ENCODE data around the gene NOD2. TPM values are rescaled to one million over a fixed set of nuclear protein-coding genes. Genes with fewer than 3 reads are reported as not detected.

The NOD2 gene
- total RNA-seq, 1 experiment from 2014 or later, result 0.70 TPM

- no TSS peak for BruUV-seq (replicated peaks)
- POLR2A ChIA-PET (ENCODE audit: unreplicated experiment), result no interaction called here
- peaks cover 6% of the 10 kb centered on the region; the same call in 1 of the 2 replicates for H3K9me3 ChIP-seq (ENCODE audit: insufficient read depth, low read depth)
- H3K4me2 ChIP-seq, result no peak overlapping the region
- CTCF ChIA-PET, result no interaction called here
- H3K27me3 ChIP-seq (ENCODE audit: insufficient read depth, low read depth), result no peaks in the 10 kb centered on the region
- no peaks in the 10 kb centered on the region for H3K36me3 ChIP-seq (ENCODE audit: low read depth)
- TF ChIP-seq, protein P1, sequence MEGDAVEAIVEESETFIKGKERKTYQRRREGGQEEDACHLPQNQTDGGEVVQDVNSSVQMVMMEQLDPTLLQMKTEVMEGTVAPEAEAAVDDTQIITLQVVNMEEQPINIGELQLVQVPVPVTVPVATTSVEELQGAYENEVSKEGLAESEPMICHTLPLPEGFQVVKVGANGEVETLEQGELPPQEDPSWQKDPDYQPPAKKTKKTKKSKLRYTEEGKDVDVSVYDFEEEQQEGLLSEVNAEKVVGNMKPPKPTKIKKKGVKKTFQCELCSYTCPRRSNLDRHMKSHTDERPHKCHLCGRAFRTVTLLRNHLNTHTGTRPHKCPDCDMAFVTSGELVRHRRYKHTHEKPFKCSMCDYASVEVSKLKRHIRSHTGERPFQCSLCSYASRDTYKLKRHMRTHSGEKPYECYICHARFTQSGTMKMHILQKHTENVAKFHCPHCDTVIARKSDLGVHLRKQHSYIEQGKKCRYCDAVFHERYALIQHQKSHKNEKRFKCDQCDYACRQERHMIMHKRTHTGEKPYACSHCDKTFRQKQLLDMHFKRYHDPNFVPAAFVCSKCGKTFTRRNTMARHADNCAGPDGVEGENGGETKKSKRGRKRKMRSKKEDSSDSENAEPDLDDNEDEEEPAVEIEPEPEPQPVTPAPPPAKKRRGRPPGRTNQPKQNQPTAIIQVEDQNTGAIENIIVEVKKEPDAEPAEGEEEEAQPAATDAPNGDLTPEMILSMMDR (conservative IDR thresholded peaks at IDR 0.05), result no peak
- TF ChIP-seq EZH2 (IDR thresholded peaks at IDR 0.05; ENCODE audit: low read depth), result no peak
- no peaks in the 10 kb centered on the region for H4K20me1 ChIP-seq (ENCODE audit: insufficient read depth)
- no peak overlapping the region for H2AFZ ChIP-seq
- H3K79me2 ChIP-seq (ENCODE audit: low read depth), result no peaks in the 10 kb centered on the region
- DNase-seq, result no peak
- peaks cover 5% of the 10 kb centered on the region for H3K4me1 ChIP-seq (replicated peaks; ENCODE audit: insufficient read depth)
- H3K4me3 ChIP-seq, result no peak overlapping the region
- intact Hi-C loops (cut with micrococcal nuclease; ENCODE audit: unreplicated experiment), result no loop called here
- no peak overlapping the region for H3K27ac ChIP-seq
- H3F3A ChIP-seq (ENCODE audit: insufficient read depth, low read depth), result peaks cover 7% of the 10 kb centered on the region; the same call in 1 of the 2 replicates
- H3K9me2 ChIP-seq (ENCODE audit: insufficient read depth), result no peaks in the 10 kb centered on the region
Measured at GRCh38 chr16:50711040-50711439, 17.6 kb downstream of the NOD2 start.

DNA sequence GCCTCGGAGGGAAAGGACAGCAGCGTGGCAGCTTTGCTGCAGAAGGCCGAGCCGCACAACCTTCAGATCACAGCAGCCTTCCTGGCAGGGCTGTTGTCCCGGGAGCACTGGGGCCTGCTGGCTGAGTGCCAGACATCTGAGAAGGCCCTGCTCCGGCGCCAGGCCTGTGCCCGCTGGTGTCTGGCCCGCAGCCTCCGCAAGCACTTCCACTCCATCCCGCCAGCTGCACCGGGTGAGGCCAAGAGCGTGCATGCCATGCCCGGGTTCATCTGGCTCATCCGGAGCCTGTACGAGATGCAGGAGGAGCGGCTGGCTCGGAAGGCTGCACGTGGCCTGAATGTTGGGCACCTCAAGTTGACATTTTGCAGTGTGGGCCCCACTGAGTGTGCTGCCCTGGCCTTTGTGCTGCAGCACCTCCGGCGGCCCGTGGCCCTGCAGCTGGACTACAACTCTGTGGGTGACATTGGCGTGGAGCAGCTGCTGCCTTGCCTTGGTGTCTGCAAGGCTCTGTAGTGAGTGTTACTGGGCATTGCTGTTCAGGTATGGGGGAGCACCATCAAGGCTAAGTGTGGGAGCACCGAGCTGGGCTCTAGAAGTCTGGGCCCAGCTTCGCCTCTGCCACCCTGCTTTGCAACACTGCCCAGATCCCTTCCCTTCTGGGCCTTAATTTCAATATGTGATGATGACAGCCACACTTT is 18.6 kb downstream of the NOD2 start:
- ChIA-PET POLR2A (ENCODE audit: unreplicated experiment) (no interaction called here), CTCF (no interaction called here)
- no peaks in the 10 kb centered on the region for H3K79me2 ChIP-seq (ENCODE audit: low read depth)
- H3K27me3 ChIP-seq (ENCODE audit: insufficient read depth, low read depth), result no peaks in the 10 kb centered on the region
- H3K27ac ChIP-seq, result no peak overlapping the region
- no peak overlapping the region for H3K4me3 ChIP-seq
- no peaks in the 10 kb centered on the region for H4K20me1 ChIP-seq (ENCODE audit: insufficient read depth)
- no peak for DNase-seq
- H3K36me3 ChIP-seq (ENCODE audit: low read depth), result no peaks in the 10 kb centered on the region
- no peaks in the 10 kb centered on the region for H3K9me3 ChIP-seq (ENCODE audit: insufficient read depth, low read depth)
- intact Hi-C loops (cut with micrococcal nuclease; ENCODE audit: unreplicated experiment), result no loop called here
- BruUV-seq (replicated peaks), result no TSS peak
- no peak overlapping the region for H2AFZ ChIP-seq
- no peaks in the 10 kb centered on the region for H3K4me1 ChIP-seq (replicated peaks; ENCODE audit: insufficient read depth)
- H3K9me2 ChIP-seq (ENCODE audit: insufficient read depth), result no peaks in the 10 kb centered on the region
- no peak for TF ChIP-seq EZH2 (IDR thresholded peaks at IDR 0.05; ENCODE audit: low read depth)
- TF ChIP-seq, protein P1 (conservative IDR thresholded peaks at IDR 0.05), result no peak
- no peaks in the 10 kb centered on the region for H3F3A ChIP-seq (ENCODE audit: insufficient read depth, low read depth)
- no peak overlapping the region for H3K4me2 ChIP-seq

- intact Hi-C loops (cut with micrococcal nuclease; ENCODE audit: unreplicated experiment), result no loop called here
- no peak overlapping the region for H3K27ac ChIP-seq
- no peaks in the 10 kb centered on the region for H3K9me2 ChIP-seq (ENCODE audit: insufficient read depth)
- H3K79me2 ChIP-seq (ENCODE audit: low read depth), result no peaks in the 10 kb centered on the region
- no peaks in the 10 kb centered on the region for H3F3A ChIP-seq (ENCODE audit: insufficient read depth, low read depth)
- H3K4me2 ChIP-seq, result no peak overlapping the region
- no peaks in the 10 kb centered on the region for H3K36me3 ChIP-seq (ENCODE audit: low read depth)
- no peak overlapping the region for H3K4me3 ChIP-seq
- TF ChIP-seq EZH2 (IDR thresholded peaks at IDR 0.05; ENCODE audit: low read depth), result no peak
- TF ChIP-seq, protein P1 (conservative IDR thresholded peaks at IDR 0.05), result no peak
- DNase-seq, result no peak
- H3K9me3 ChIP-seq (ENCODE audit: insufficient read depth, low read depth), result no peaks in the 10 kb centered on the region
- ChIA-PET CTCF (no interaction called here), POLR2A (ENCODE audit: unreplicated experiment) (no interaction called here)
- H3K4me1 ChIP-seq (replicated peaks; ENCODE audit: insufficient read depth), result no peaks in the 10 kb centered on the region
- H2AFZ ChIP-seq, result no peak overlapping the region
- H3K27me3 ChIP-seq (ENCODE audit: insufficient read depth, low read depth), result no peaks in the 10 kb centered on the region
- no TSS peak for BruUV-seq (replicated peaks)
- no peaks in the 10 kb centered on the region for H4K20me1 ChIP-seq (ENCODE audit: insufficient read depth)
Measured at GRCh38 chr16:50712560-50712898, 19.1 kb downstream of the NOD2 start.
